Measurements from ENCODE around the gene FAM162A. TPM values are rescaled to one million over a fixed set of nuclear protein-coding genes. Genes with fewer than 3 reads are reported as not detected.

FAM162A gene
- total and polyA plus RNA-seq, 9 of the 15 experiments (the other 6 are each of a cell fraction or from before 2014, with no cell fraction given): 37.5 to 211 (median 101) TPM

DNA sequence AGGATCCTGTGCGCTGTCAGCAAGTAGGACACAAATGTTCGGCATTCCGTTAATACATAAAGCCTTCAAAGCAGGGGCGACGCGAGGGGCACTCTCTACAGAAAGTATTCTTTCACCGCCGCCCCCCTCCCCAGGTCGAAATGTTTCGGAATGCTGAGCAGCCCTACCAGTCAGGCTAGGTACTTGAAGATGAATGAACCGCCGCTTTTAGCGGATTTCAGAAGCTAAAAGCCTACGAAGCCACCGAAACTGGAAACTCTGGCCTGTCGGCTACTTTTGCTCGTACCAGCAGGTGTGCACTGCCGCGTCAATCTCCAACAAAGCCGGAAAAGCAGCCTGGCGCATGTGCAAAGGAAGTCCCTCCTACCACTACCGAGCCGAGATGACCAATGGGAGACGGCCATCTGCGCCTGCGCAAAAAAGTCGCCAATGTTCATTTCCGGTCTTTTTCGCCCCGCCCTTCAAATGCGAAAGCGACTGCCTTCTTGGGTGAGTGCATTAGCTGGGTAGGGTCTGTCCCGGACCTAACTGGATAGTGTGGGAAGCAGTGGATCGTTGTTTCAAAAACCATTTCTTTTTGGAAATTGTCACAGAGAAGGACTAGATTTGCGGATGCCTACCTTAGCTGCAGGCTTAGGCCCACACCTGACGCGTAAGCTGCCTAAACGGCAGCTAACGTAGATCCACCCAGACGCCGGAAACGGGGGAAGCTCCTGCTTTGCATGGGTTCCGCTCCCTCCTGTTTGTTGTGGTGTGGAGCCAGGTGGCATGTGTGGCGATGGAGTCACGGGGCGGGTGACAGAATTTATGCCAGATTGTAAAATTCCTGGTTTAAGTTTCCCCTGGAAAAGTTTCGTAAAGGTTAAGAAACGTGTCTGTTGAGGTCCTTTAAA is 32.0 kb downstream of the FAM162A start, which contains the start of gene WDR5B (continued):
- TF ChIP-seq, protein P1, sequence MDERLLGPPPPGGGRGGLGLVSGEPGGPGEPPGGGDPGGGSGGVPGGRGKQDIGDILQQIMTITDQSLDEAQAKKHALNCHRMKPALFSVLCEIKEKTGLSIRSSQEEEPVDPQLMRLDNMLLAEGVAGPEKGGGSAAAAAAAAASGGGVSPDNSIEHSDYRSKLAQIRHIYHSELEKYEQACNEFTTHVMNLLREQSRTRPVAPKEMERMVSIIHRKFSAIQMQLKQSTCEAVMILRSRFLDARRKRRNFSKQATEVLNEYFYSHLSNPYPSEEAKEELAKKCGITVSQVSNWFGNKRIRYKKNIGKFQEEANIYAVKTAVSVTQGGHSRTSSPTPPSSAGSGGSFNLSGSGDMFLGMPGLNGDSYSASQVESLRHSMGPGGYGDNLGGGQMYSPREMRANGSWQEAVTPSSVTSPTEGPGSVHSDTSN (CRISPR knock-in tag; IDR thresholded peaks at IDR 0.05; ENCODE audit: low read depth): peak; percentile 58; the same call in 1 of the 2 replicates
- TF ChIP-seq, protein P1 (tag; conservative IDR thresholded peaks at IDR 0.05; ENCODE audit: low read depth): peak; percentile 71; the same call in 1 of the 2 replicates
- 0 out of 2 replicates have a peak, but pooled peaks have one; percentile 62 for TF ChIP-seq NFRKB (IDR thresholded peaks at IDR 0.05; ENCODE audit: low read depth)
- TF ChIP-seq NR3C1 (CRISPR knock-in tag; IDR thresholded peaks at IDR 0.05): no peak
- TF ChIP-seq SP2 (IDR thresholded peaks at IDR 0.05; ENCODE audit: extremely low read depth, low read depth, low read length, poor library complexity, severe bottlenecking): peak; percentile 23
- no peak for TF ChIP-seq RCOR1 (IDR thresholded peaks at IDR 0.05; ENCODE audit: borderline replicate concordance in 1 of 2, low read depth in 2 of 2, low read length in 2 of 2)
- TF ChIP-seq C11orf30 (IDR thresholded peaks at IDR 0.05; ENCODE audit: low read depth): no peak; the same call in none of the 2 replicates
- peak; percentile 21; the same call in 1 of the 2 replicates for TF ChIP-seq RB1 (IDR thresholded peaks at IDR 0.05; ENCODE audit: low read depth)
- TF ChIP-seq, protein P2, sequence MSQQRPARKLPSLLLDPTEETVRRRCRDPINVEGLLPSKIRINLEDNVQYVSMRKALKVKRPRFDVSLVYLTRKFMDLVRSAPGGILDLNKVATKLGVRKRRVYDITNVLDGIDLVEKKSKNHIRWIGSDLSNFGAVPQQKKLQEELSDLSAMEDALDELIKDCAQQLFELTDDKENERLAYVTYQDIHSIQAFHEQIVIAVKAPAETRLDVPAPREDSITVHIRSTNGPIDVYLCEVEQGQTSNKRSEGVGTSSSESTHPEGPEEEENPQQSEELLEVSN (IDR thresholded peaks at IDR 0.05; ENCODE audit: borderline replicate concordance in 1 of 2, extremely low read depth in 1 of 2, insufficient read depth in 1 of 2, insufficient read length in 1 of 2, low read depth in 1 of 2, low read length in 1 of 2, poor library complexity in 1 of 2, severe bottlenecking in 1 of 2): peak in 1 of 2 experiments; percentile 55
- peak; percentile 59 for TF ChIP-seq RBBP5 (IDR thresholded peaks at IDR 0.05; ENCODE audit: borderline replicate concordance, insufficient read depth, low read length, poor library complexity, severe bottlenecking)
- TF ChIP-seq ZKSCAN8 (CRISPR knock-in tag; IDR thresholded peaks at IDR 0.05): no peak
- TF ChIP-seq XRCC5 (IDR thresholded peaks at IDR 0.05; ENCODE audit: low read depth, low read length): 0 out of 2 replicates have a peak, but pooled peaks have one; percentile 39
- TF ChIP-seq ELK3 (CRISPR knock-in tag; IDR thresholded peaks at IDR 0.05): no peak

Data from K562 (cell line).